ENCODE results near the gene TMEM163.
A peak's percentile ranks its signal among the peaks of the same experiment; 100 is the strongest.

The TMEM163 gene

GRCh38 chr2:134690629-134691215 is 28.1 kb downstream of the TMEM163 start:
- DNase-seq: no peak

GRCh38 chr2:134689315-134689714 is 29.5 kb downstream of the TMEM163 start:
- DNase-seq: peak; percentile 68

DNA sequence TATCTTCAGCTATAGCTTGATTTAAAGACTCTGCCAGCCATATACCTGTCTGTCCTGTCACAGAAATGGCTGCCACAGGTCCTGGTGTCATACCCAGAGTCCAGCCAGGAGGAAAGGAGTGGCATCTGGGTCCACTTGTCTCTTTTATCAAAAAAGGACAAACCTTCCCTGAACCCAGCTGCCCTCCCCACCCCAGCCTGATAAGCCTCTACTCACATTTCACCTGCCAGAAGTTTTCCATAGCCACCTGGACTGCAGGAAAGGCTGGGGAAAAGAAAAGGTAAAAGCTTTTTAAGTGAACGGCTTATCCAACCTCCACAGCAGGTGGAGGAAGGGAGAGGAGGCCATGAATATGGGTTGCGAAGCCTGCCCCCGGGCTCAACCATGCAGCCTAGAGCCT is 32.8 kb downstream of the TMEM163 start:
- DNase-seq: no peak

- DNase-seq: peak; percentile 89
Observed at GRCh38 chr2:134683561-134684112, 35.2 kb downstream of the TMEM163 start.

- no peak for DNase-seq
Observed at GRCh38 chr2:134682726-134683125, 36.1 kb downstream of the TMEM163 start.

DNA sequence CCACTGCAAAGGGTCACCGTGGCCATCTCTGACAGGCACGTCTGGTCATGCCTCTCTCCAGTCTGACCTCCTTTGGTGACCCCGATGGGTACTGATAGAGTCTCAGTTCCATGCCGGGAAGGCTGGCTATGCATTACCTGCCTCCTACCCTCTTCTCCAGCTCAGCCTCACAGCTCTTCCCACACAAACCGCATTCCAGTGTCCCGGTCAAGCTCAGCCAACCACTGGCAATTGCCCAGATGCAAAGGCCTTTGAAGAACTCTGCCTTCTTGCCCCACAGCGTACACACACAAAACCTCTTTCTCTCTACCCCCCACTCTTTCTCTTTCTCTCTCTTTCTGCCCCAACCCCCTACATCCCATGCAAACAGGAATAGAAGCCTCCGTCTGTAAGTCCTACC is 37.6 kb downstream of the TMEM163 start:
- no peak for DNase-seq

- DNase-seq: peak; percentile 70
Observed at GRCh38 chr2:134679745-134680144, 39.1 kb downstream of the TMEM163 start.

GRCh38 chr2:134679294-134679693 is 39.5 kb downstream of the TMEM163 start:
- DNase-seq: peak; percentile 26

DNA sequence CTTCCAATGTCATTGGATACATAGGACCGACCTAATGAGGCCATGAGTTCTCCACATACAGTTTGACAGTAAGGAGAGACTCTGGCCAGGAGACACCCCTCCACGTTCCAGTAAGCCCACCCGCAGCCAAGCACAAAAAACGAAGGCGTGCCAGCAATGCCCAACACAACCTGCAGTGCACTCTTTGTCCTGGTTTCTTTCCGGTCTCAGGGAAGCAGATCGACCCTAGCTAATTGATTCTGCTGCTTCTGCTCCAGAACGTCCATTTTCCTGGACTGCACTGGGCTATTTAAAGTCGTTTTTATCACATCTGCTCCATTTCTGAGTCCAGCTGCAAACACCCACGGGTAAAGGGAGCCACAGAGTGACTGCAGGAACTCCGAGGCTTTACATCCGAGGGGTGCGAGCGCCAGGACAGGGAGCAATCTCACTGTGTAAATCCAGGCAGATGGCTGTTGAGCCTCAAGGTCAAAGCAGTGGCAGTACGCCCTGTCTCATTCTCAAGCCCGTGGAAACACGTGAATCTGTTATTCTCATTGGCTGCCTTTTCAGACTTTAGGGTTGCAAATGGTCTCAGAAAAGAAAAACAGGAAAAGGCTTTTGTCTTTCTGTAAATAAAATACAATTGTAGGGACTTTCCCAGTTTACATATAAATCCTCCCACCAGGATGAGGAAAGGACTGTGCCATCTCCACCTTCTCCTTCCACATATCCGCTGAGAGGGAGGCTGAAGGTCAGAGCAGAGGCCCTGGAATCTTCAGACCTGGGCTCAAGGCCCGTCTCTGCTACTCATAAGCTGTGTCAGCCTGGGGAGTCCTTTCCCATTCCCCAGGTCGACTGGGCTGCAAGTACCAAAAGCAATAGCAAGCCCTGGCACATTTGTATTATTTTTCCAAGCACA is 40.7 kb downstream of the TMEM163 start:
- peak; percentile 70 for DNase-seq

GRCh38 chr2:134676960-134677359 is 41.8 kb downstream of the TMEM163 start:
- no peak for DNase-seq

GRCh38 chr2:134675314-134675713 is 43.5 kb downstream of the TMEM163 start:
- peak; percentile 68 for DNase-seq

GRCh38 chr2:134674687-134675086 is 44.1 kb downstream of the TMEM163 start:
- no peak for DNase-seq

DNA sequence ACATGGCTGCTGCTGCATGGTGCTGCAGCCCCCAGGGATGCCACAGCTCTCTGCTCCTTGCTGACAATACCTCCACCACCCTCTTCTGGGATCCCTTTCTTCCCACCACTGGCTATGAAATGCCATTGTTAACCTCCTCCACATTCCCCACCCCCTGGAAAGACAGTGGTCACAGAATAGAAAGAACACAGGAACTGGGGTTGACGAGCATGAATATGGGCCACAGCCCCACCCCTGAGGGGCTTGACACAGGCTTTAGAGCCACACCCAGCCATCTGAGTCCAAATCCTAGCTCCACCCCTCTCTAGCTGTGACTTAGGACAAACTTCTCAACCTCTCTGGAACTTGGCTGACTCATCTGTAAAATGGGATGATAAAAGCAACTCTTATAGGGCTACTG is 47.3 kb downstream of the TMEM163 start:
- no peak for DNase-seq

DNA sequence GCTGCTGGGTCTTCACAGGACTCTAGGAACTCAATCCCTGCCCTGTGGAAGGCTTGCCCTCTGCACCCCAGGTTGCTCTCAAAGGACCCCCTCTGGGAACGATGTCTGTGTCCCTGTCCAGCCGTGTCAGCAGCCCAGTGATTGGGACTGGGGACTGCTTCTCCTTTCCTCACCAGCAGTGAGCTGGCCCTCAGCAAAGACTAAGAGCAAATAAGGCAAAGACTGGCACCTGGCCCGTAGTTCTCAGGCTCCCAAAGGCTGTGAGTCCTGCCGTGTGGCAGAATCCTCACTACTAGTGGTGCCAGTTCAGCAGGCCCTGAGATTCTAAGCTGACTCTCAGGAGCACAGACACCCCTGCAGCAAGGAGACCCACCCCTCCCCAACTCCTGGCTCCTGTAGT is 47.8 kb downstream of the TMEM163 start:
- DNase-seq: no peak

DNA sequence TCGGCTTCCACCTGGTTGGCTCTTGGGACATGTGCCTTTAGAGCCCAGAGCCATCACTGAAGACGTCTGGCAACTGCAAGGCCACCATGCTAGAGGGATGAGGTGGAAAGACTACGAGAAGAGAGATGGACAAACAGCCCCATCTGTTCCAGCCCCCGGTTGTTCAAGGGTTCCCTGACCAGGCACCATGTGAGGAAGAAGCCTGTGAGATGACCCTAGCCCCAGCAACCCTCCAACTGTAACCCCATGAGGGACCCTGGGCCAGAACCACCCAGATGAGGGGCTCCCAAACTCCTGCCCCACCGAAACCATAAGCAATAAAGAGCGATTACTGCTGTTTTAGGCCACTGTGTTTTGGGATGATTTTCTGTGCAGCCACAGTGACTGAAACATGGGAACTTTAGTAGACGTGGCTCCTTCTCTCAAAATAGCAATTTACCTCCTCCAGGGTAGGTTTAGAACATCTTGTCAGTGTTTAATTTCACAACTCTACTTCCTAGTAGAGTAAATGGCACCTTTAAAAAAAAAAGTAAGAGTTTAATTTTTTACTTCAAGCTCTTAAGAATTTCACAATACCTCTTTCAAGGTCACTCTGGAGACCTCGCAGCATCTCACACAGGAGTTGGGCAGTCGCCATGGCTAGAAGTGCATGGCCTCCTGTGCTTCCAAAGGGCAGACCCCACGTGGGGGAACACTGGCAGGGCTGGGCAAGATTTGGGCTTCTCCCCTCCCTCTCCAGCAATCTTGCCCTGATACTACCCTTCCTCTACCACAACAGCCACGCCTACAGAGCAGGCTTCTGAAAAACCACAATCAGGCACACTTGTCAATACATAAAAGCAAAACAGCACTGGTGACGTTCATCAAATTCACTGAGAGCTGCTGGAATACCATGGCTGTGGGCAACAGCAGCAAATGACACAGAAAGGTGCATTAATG is 48.8 kb downstream of the TMEM163 start:
- no peak for DNase-seq

DNA sequence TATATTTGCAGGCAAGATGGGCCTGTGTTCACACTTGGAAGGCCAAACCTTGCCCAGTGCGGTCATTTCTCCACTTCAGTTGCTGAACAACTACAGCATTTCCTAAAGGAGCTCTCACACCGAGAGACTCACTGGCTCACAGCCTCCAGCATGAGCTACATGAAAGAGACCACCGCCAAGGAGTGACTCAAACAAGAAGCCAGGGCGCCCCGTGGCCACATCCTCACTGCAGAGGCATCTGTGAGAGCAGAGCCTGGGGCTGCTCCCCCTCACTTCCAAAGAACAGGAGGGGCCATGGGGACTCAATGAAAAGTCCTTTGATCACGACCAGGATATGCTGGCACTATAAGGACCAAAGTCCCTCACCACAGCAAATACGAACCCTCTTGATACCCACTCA is 50.0 kb downstream of the TMEM163 start:
- DNase-seq: no peak

GRCh38 chr2:134667541-134667940 is 51.3 kb downstream of the TMEM163 start:
- DNase-seq: no peak

DNA sequence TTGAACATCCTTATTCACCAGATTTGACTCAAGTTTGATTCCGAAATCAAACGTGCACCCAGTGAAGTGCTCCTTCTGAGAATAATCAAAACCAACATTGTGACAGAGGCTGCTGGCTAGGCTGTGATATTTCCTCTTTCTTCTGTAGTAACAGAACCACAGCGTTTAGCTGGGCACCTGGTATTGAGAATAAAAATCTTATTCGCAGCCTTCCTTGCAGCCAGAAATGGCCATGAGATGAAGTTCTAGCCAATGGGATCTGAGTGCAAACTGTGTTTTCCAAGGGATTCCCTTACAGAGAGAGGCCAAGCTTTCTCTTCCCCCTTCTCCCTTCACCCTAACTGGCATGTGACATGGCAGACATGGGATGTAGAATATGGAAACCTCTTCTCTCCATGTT is 51.7 kb downstream of the TMEM163 start:
- DNase-seq: peak; percentile 19

DNA sequence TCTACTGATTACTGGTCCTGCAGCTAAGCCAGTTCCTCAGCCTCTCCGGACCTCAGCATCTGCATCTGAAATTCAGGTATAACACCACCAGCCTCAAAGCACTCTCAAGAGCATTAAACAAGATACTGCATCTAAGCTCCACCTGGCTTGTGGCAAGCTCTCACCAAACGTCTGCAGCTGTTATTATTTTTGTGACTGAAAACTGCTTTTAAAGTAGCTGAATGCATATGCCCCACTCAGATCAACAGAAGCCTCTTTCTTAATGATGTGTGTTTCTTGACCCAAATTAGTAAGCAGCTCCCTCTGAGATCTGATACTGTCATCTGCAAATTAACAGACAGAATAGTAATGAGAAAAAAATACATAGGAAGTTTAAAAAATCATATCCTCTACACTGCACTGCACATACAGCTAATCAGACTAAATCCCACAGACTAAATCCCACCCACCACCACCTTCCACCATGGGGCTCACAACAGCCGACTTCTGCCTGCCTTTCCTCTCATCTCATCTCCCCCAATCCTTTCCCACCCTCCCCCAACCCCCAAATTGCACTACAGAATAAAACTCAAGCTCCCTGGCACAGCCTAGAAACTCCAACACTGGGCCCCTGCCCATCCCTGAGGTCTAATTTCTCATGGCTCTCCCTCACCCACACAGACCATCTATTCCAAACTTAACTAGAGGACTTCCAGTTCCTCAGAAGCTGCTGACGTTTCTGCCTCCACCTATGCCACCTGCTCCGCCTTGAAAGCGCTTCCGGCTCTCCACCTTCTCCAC is 52.9 kb downstream of the TMEM163 start:
- DNase-seq: no peak

DNA sequence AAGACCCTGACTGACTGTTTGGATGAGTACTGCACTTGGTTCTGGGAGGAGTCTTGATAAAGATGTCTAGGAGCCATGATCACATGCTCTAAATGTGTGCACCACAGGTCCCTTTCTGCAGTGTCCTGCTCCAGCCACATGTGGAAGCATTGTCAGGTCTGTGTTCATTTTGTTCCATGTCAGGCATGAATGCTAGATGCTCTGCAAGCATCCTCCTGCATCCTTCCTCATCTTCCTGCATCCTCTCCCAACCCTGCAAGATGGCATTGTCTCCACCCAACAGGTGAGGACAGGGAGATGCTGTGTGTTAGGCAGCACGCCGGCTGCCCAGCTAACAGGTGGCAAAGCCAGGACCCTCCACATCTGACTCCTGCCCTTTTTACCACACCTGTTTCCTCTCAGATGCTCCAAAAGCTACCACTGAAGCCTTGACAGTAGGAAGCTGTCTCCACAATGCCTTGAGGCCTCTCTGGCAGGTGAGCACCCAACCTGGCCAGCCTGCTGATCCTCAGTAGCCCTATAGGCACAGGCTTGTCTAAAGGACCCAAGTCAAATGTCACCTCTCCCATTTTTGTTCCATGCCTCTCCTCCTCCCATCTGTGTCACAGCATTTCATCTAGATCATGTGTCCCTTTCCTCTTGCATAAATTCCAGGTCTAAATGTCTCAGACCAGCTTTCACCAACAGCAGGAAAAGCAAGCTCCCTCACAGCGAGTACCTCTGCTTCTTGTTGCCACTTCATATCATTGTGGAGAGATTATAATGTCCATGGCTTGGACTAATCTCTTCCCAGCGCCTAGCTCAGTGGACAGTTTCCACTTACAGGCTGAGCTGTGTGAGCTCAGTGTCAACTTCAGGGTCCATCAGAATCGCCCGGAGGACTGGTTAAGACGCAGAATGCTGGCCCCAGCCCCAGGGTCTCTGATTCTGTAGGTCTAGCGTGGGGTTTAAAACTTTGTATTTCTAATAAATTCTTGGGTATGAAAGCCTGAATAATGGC is 55.0 kb downstream of the TMEM163 start:
- DNase-seq: no peak

DNA sequence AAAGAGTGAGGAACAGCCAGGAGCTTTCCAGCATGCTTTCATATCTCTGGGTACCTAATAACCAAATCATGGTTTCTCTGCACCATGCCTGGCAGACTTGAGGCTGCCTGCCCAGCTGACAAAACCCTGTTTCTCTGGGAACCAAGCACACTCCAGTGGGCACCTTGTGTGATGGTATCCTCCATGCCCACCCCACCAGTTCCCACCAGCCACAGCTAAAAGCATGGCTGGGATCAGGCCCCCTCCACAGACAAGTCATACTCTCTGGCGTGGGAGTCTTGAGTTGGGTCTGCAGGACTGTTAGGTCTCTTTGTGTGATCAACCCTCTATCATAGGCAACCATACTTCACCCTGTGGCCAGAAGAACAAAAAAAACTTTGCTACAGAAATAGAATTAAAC is 56.0 kb downstream of the TMEM163 start:
- DNase-seq: no peak
